Ascending aorta (tissue), 2 donors: Measurements from ENCODE around the gene AMBP. TPM values are rescaled to one million over a fixed set of nuclear protein-coding genes. Genes with fewer than 3 reads are reported as not detected.
A peak's percentile ranks its signal among the peaks of the same experiment; 100 is the strongest.

ENCODE experiments used
- DNase-seq, 2 donors: peaks; one replicate each; pipeline ENCODE4 v3.0.0-alpha.2; 2019; ENCODE audit warnings: low spot score in 2 of 2
- H3K27ac ChIP-seq, 2 donors: fragments of 200-600 bp; sonication (generic); one replicate each; pipeline ENCODE4 v1.5.1; 2016 to 2017; ENCODE audit warnings: mild to moderate bottlenecking in 1 of 2
- H3K27me3 ChIP-seq: fragments of 200-600 bp; sonication (generic); one replicate; pipeline ENCODE4 v1.5.1; 2017
- H3K36me3 ChIP-seq, 2 donors: fragments of 200-600 bp; sonication (generic); one replicate each; pipeline ENCODE4 v1.5.1; 2016
- H3K4me1 ChIP-seq, 2 donors: fragments of 200-600 bp; sonication (generic); one replicate each; pipeline ENCODE4 v1.5.1; 2016 to 2017; ENCODE audit warnings: mild to moderate bottlenecking in 1 of 2
- H3K4me3 ChIP-seq, 2 donors: fragments of 200-600 bp; sonication (generic); one replicate each; pipeline ENCODE4 v1.5.1; 2016 to 2017; ENCODE audit warnings: mild to moderate bottlenecking in 1 of 2
- H3K9me3 ChIP-seq, 2 donors: fragments of 200-600 bp; sonication (generic); one replicate each; pipeline ENCODE4 v1.5.1; 2016
- intact Hi-C: fragments of 100-400 bp; cut with DNase I; formaldehyde crosslinking; loops from one replicate; pipeline ENCODE4 v1.15.1; 2023
- total RNA-seq: library from RNA; depleted of rRNA; stranded (reverse); fragments of >200 nt; gene quantifications from one replicate; pipeline ENCODE4 v1.1.0, GENCODE V29; 2016
- TF ChIP-seq, protein P1 (sequence below), 3 experiments: fragments of 200-600 bp in 2 of 3; fragments of 450-650 bp in 1 of 3; sonication (generic) in 2 of 3; IDR thresholded peaks; one replicate each; pipeline ENCODE4 v1.5.1; 2016 to 2019; ENCODE audit warnings: antibody characterized with exemption in 3 of 3, mild to moderate bottlenecking in 1 of 3, moderate library complexity in 1 of 3

The AMBP gene
- total RNA-seq, 1 donor from 2014 or later = 6.6 TPM

DNA sequence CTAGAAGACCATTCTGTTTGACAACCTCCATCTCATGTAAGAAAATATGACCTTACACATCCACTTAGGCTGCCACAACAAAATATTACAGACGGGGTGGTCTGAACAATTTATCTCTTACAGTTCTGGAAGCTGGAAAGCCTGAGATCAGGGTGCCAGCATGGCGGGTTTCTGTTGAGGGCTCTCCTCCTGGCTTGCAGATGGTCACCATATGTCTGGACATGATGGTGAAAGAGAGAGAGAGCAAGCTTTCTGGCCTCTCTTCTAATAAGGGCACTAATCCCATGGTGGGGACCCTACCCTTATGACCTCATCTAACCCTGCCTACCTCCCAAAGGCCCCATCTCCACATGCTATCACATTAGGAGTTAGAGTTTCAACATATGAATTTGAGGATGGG lies 66.0 kb downstream of the AMBP start:
- no peak overlapping the region for H3K27ac ChIP-seq
- H3K4me1 ChIP-seq = no peaks in the 10 kb centered on the region
- no peak overlapping the region for H3K4me3 ChIP-seq
- DNase-seq = no peak
- H3K9me3 ChIP-seq = no peaks in the 10 kb centered on the region
- TF ChIP-seq, protein P1, sequence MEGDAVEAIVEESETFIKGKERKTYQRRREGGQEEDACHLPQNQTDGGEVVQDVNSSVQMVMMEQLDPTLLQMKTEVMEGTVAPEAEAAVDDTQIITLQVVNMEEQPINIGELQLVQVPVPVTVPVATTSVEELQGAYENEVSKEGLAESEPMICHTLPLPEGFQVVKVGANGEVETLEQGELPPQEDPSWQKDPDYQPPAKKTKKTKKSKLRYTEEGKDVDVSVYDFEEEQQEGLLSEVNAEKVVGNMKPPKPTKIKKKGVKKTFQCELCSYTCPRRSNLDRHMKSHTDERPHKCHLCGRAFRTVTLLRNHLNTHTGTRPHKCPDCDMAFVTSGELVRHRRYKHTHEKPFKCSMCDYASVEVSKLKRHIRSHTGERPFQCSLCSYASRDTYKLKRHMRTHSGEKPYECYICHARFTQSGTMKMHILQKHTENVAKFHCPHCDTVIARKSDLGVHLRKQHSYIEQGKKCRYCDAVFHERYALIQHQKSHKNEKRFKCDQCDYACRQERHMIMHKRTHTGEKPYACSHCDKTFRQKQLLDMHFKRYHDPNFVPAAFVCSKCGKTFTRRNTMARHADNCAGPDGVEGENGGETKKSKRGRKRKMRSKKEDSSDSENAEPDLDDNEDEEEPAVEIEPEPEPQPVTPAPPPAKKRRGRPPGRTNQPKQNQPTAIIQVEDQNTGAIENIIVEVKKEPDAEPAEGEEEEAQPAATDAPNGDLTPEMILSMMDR (IDR thresholded peaks at IDR 0.05) = no peak
- no peaks in the 10 kb centered on the region for H3K27me3 ChIP-seq
- intact Hi-C loops = no loop called here
- H3K36me3 ChIP-seq = peaks cover 29 to 56% of the 10 kb centered on the region in 2 donors

DNA sequence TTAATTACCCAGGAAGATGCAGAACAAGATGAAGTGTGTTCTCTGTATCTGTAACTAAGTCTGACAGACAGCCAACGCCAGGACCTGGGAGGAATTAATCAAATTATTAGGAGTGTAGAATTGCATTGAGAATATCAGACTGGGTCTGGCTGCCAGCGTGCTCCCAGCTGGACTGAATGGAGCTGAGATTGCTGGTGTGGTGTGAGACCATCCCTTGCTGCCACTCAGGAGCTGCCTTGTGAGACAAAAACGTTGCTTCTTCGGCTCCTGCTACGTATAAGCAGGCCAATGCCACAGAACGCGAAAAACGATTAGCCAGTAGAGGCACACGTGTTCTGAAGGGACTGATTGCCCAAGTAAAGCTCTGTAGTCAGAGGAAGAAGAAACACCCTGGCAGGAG lies 66.8 kb downstream of the AMBP start:
- DNase-seq = peak in 1 of 2 donors; percentile 35
- H3K27ac ChIP-seq = no peak overlapping the region
- H3K27me3 ChIP-seq = no peaks in the 10 kb centered on the region
- TF ChIP-seq, protein P1 (IDR thresholded peaks at IDR 0.05) = no peak
- no peak overlapping the region for H3K4me3 ChIP-seq
- H3K36me3 ChIP-seq = peaks cover 23 to 54% of the 10 kb centered on the region in 2 donors
- H3K9me3 ChIP-seq = no peaks in the 10 kb centered on the region
- no peaks in the 10 kb centered on the region for H3K4me1 ChIP-seq
- intact Hi-C loops = no loop called here

Other genes starting within 250 kb of the AMBP start
- 16.1 TPM for gene ZNF618, start 202.0 kb downstream of the AMBP start, total RNA-seq
- gene KIF12, start 21.0 kb upstream of the AMBP start, total RNA-seq = not detected
- 9.3 TPM for gene COL27A1, start 77.2 kb upstream of the AMBP start, total RNA-seq
- gene ORM1, start 244.8 kb upstream of the AMBP start, total RNA-seq = 53.3 TPM